Type B pancreatic cell (in vitro differentiated cells): ENCODE data around the gene EHBP1. TPM values are rescaled to one million over a fixed set of nuclear protein-coding genes. Genes with fewer than 3 reads are reported as not detected.

Experiments used
- DNase-seq: peaks from one replicate; pipeline ENCODE4 v3.0.0; 2021; ENCODE audit warnings: mixed read lengths; ENCODE audit not compliant: unreplicated experiment; ENCODE audit errors: extremely low spot score
- H3K27ac Mint-ChIP-seq: 2 replicates; pipeline ENCODE4 v1.8.0; 2021; ENCODE audit warnings: mild to moderate bottlenecking, mixed read lengths
- H3K27me3 Mint-ChIP-seq: 2 replicates; pipeline ENCODE4 v1.8.0; 2021; ENCODE audit warnings: mixed read lengths
- H3K36me3 Mint-ChIP-seq: 2 replicates; pipeline ENCODE4 v1.8.0; 2021; ENCODE audit warnings: mixed read lengths
- H3K4me1 Mint-ChIP-seq: one replicate; pipeline ENCODE4 v1.8.0; 2021; ENCODE audit warnings: mixed read lengths; ENCODE audit not compliant: unreplicated experiment
- H3K4me3 Mint-ChIP-seq: 2 replicates; pipeline ENCODE4 v1.8.0; 2021; ENCODE audit warnings: mild to moderate bottlenecking, mixed read lengths
- H3K9me3 Mint-ChIP-seq: 2 replicates; pipeline ENCODE4 v1.8.0; 2021; ENCODE audit warnings: mixed read lengths
- total RNA-seq: library from RNA; stranded (reverse); gene quantifications from 2 replicates; pipeline ENCODE4 v1.2.1, GENCODE V29; 2021; ENCODE audit warnings: low replicate concordance
- TF ChIP-seq, protein P1 (sequence below): fragments of 200-600 bp; sonication (generic); conservative IDR thresholded peaks from 2 replicates; pipeline ENCODE4 v1.5.0; 2021; ENCODE audit warnings: antibody characterized with exemption, mild to moderate bottlenecking

EHBP1 gene
- total RNA-seq, 1 donor from 2014 or later = 59.2 TPM

DNA sequence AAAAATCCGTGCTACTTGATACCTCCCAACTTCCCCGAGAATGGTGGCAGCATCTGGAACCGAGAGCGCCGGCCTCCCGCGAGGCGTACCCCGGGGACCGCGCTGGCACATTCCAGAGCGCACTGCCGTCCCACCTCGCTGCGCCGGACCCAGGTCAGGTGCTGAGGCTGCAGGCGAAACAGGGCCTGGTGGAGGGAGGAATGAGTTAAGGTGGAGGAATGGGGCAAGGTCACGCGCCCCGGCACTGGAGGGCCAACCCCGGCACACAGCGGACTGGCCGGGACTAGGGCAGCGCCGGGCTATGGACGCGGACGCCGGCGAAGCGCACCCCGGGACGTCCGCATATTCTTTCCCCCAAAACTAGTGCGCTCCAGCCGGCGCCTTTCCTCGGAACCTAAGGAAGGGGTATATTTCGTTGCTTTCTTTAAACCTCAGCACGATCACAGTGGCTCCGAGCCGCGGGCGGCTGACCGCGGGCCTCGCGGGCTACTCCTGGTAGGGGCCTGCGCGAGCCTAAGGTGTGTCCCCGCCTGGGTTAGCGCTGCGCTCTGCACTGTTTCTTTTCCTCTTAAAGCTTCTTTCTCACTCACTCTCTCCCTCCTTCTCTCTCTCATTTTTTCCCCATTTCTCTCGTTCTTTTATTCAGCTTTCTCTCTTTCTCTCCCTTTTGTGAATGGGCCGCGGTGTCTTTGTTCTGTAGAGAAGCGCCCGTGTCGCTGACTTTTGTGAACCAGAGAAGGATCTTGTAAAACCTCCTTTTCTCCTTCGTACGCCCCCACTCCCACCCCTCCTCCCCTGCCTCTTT lies 343.1 kb downstream of the EHBP1 start:
- peak overlapping the region; percentile 95 for H3K27ac Mint-ChIP-seq
- peaks cover 30% of the 10 kb centered on the region for H3K4me1 Mint-ChIP-seq
- no peak for DNase-seq
- TF ChIP-seq, protein P1, sequence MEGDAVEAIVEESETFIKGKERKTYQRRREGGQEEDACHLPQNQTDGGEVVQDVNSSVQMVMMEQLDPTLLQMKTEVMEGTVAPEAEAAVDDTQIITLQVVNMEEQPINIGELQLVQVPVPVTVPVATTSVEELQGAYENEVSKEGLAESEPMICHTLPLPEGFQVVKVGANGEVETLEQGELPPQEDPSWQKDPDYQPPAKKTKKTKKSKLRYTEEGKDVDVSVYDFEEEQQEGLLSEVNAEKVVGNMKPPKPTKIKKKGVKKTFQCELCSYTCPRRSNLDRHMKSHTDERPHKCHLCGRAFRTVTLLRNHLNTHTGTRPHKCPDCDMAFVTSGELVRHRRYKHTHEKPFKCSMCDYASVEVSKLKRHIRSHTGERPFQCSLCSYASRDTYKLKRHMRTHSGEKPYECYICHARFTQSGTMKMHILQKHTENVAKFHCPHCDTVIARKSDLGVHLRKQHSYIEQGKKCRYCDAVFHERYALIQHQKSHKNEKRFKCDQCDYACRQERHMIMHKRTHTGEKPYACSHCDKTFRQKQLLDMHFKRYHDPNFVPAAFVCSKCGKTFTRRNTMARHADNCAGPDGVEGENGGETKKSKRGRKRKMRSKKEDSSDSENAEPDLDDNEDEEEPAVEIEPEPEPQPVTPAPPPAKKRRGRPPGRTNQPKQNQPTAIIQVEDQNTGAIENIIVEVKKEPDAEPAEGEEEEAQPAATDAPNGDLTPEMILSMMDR = no peak
- H3K4me3 Mint-ChIP-seq = peak overlapping the region; percentile 86
- H3K9me3 Mint-ChIP-seq = no peaks in the 10 kb centered on the region
- H3K27me3 Mint-ChIP-seq = peaks cover 89% of the 10 kb centered on the region
- peaks cover 14% of the 10 kb centered on the region for H3K36me3 Mint-ChIP-seq

DNA sequence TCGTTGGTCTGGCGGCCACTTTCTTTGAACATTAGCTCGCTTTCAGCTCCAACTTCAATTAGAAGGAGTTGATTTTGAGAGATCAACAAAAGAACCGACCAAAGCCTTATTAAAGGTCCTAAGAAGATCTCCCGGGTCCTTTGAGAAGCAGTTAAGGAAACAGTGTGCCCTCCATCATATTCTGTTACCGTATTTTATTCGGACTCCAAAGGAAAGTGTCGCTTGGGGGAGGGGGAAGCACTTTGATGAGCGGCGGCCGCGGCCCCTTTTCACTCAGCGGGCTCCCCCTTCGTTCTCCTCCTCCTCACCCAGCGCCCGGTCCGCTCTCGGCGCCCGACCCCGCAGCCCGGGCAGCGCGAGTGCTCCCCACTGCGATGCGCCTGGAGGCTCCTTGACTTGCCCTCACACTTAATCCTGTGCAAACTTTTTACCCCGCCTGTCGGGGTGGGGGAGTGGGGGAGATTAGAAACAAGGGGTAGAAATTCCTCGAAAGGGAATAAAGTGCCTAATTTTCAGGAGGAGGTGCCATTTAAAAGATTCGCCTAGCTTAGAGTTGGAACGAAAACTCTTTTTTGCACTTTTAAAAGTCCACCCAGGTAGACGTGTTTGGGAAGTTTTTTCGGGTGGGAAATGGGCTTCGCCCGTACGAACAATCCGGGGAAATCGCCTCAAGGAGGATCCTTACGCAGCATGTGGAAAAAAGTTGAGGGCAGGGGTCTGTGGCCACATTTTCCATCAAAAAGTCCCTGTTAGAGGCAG lies 343.9 kb downstream of the EHBP1 start:
- no peak for DNase-seq
- Mint-ChIP-seq H3K9me3 (no peaks in the 10 kb centered on the region), H3K27ac (peak overlapping the region; percentile 95), H3K4me1 (peaks cover 25% of the 10 kb centered on the region), H3K27me3 (peaks cover 89% of the 10 kb centered on the region), H3K36me3 (peaks cover 13% of the 10 kb centered on the region), H3K4me3 (peak overlapping the region; percentile 86)
- TF ChIP-seq, protein P1 = no peak

DNA sequence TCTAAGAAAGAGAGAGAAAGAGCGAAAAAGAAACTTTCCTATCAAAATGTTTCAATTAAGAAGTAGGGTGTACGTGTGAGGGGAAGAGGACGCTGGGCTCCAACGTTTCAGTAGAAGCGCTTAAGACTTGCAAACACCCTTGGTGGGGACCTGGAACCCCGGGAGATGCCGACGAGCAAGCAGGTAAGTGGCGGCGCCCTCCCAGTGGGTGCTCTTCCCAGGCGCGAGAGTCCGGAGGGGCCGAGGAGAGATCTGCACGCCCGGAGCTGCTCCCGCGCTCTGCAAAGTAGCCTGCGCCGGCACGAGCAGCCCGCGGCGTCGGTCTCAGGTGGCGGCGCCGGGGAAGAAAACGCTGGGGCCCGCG lies 344.4 kb downstream of the EHBP1 start:
- TF ChIP-seq, protein P1 = no peak
- Mint-ChIP-seq H3K9me3 (no peaks in the 10 kb centered on the region), H3K27me3 (peaks cover 89% of the 10 kb centered on the region), H3K36me3 (peaks cover 14% of the 10 kb centered on the region), H3K27ac (peak overlapping the region; percentile 95), H3K4me3 (peak overlapping the region; percentile 86), H3K4me1 (peaks cover 20% of the 10 kb centered on the region)
- DNase-seq = no peak

DNA sequence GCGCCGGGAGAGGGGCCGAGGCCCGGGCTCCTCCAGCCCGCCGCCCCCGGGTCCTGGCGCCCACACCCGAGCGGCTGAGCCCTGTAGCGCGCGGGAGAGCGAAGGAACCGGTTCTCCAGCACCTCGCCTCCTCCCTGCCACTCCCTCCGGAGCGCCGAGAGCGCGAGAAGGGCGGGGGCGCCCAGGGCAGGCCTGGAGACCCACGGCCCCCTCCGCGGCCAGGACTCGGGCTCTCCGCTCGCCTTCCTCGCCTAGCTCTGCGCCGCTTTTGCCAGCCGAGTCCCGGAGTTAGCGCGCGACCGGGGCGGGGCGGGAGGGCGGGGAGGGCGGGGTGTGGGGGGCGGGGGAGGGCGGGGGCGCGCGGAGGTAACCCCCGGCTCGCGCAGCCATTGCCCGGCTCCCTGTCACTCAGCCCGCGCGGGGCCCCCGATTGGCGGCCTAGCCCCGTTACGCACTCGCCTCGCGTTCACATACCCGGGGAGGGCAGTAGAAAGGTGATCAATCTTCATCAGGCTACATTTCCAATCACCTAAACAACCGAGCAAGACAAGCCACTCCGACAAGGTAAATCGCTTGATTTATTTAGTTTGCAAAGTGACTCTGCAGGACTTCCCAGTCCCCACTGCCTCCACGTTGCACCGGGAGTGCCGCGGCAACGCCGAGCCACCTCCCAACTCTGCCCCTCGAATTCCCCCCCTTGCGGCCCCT lies 345.0 kb downstream of the EHBP1 start, which contains the start of gene OTX1:
OTX1 (plus strand) TSS at position 497 of the 708 bp plus-strand sequence. CDS start 2,161 bp downstream, outside the sequence.
- Mint-ChIP-seq H3K9me3 (no peaks in the 10 kb centered on the region), H3K27me3 (peaks cover 89% of the 10 kb centered on the region), H3K27ac (peak within 1 kb of the TSS; percentile 95), H3K4me1 (peaks cover 15% of the 10 kb centered on the region), H3K36me3 (peaks cover 9% of the 10 kb centered on the region), H3K4me3 (peak within 1 kb of the TSS; percentile 92)
- DNase-seq = peak; percentile 86
- TF ChIP-seq, protein P1 = no peak

DNA sequence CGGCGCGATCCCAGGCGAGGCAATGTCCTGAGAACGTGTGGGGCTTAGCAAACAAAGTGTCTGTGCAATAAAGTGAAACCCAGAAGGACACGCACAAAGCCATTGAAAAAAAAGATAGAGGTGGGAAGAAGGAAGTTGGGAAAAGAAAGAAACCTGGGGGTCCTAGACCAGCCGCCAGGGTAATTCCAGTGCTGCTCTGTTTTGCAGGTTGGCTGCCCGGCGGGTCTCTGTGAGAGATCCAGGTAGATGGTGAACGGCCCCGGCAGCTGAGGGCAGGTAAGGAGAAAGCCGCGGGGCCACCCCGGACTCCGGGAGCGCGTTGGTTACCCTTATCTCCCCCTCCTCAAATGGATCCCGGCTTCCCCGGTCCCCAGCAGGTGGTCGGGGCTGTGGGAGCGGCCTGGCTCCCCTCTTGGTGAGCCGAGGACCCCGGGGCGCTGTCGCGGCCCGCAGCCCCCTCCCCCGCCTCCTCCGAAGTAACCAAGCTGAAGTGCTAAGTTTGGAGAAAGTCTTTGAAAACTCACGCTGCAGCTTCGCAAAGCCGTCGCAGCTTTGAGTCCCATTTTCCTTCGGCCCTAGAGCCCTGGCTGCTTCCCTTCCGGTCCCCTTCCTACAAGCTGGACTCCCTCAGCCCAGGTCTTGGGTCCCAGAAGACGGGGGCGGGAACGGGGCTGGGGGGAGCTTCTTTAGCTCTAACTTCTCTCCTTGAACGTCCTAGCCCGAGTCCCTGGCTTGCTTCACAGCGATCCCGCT lies 345.7 kb downstream of the EHBP1 start:
- Mint-ChIP-seq H3K9me3 (no peaks in the 10 kb centered on the region), H3K27me3 (peaks cover 89% of the 10 kb centered on the region), H3K4me3 (peak overlapping the region; percentile 92), H3K36me3 (peaks cover 8% of the 10 kb centered on the region), H3K27ac (peak overlapping the region; percentile 95), H3K4me1 (peaks cover 15% of the 10 kb centered on the region)
- DNase-seq = peak; percentile 73
- TF ChIP-seq, protein P1 = no peak
